ENCODE data around the gene PTRHD1. TPM values are rescaled to one million over a fixed set of nuclear protein-coding genes. Genes with fewer than 3 reads are reported as not detected.

Gene PTRHD1
- total RNA-seq, 3 donors from 2014 or later (not counting 1 experiment from before 2014, with no cell fraction given) = 12.7 to 22.9 (median 15.9) TPM

- Mint-ChIP-seq H3K27me3 (ENCODE audit: low read depth in 2 of 2) (no peaks in the 10 kb centered on the region), H3K36me3 (no peaks in the 10 kb centered on the region), H3K4me3 (no peak overlapping the region), H3K9me3 (no peaks in the 10 kb centered on the region), H3K4me1 (peaks cover 24% of the 10 kb centered on the region in 2 donors), H3K27ac (peak overlapping the region; percentile 48 to 86)
- ATAC-seq = peak in 1 of 3 donors; percentile 16
- no peak for TF ChIP-seq CTCF (IDR thresholded peaks at IDR 0.05)
- 73% methylated on average over 2 of the region's 5 CpGs for WGBS (ENCODE audit: insufficient coverage)
- no peak for DNase-seq
- Histone ChIP-seq H3K4me3 (ENCODE audit: low read length) (no peak overlapping the region), H3K27ac (ENCODE audit: low read length) (no peak overlapping the region), H3K36me3 (ENCODE audit: control insufficient read depth, insufficient read depth, low read length) (no peaks in the 10 kb centered on the region), H3K9me3 (ENCODE audit: control insufficient read depth, insufficient read depth, low read length) (no peaks in the 10 kb centered on the region), H3K27me3 (ENCODE audit: control insufficient read depth, insufficient read depth, low read length) (no peaks in the 10 kb centered on the region), H3K4me1 (ENCODE audit: control insufficient read depth, insufficient read depth, low read length) (peaks cover 15% of the 10 kb centered on the region)
- intact Hi-C loops (cut with micrococcal nuclease) = loop anchor here (1.0 to 5.0 kb wide), 4 partner anchors 213 to 416 kb away; no protein-coding TSS in a partner anchor
These were observed 33.6 kb upstream of the PTRHD1 start for GRCh38 chr2:24826773-24827145.

GRCh38 chr2:24825883-24826772 is 32.9 kb upstream of the PTRHD1 start:
- 90% methylated on average over 13 of the region's 14 CpGs for WGBS (ENCODE audit: insufficient coverage)
- intact Hi-C loops (cut with micrococcal nuclease) = loop anchor here (5.0 kb wide), 1 partner anchor 284 kb away; no protein-coding TSS in a partner anchor
- DNase-seq (peak; percentile 15 to 67), ATAC-seq (peak in 1 of 3 donors; percentile 57)
- Mint-ChIP-seq H3K36me3 (no peaks in the 10 kb centered on the region), H3K27me3 (ENCODE audit: low read depth in 2 of 2) (no peaks in the 10 kb centered on the region), H3K4me1 (peaks cover 24% of the 10 kb centered on the region in 2 donors), H3K27ac (peak overlapping the region; percentile 64 to 86), H3K4me3 (no peak overlapping the region), H3K9me3 (no peaks in the 10 kb centered on the region)
- H3K4me3 ChIP-seq (ENCODE audit: low read length) = no peak overlapping the region
- peaks cover 5% of the 10 kb centered on the region for H3K36me3 ChIP-seq (ENCODE audit: control insufficient read depth, insufficient read depth, low read length)
- no peaks in the 10 kb centered on the region for H3K27me3 ChIP-seq (ENCODE audit: control insufficient read depth, insufficient read depth, low read length)
- peaks cover 15% of the 10 kb centered on the region for H3K4me1 ChIP-seq (ENCODE audit: control insufficient read depth, insufficient read depth, low read length)
- no peak for TF ChIP-seq CTCF (IDR thresholded peaks at IDR 0.05)
- H3K9me3 ChIP-seq (ENCODE audit: control insufficient read depth, insufficient read depth, low read length) = no peaks in the 10 kb centered on the region
- H3K27ac ChIP-seq (ENCODE audit: low read length) = no peak overlapping the region

DNA sequence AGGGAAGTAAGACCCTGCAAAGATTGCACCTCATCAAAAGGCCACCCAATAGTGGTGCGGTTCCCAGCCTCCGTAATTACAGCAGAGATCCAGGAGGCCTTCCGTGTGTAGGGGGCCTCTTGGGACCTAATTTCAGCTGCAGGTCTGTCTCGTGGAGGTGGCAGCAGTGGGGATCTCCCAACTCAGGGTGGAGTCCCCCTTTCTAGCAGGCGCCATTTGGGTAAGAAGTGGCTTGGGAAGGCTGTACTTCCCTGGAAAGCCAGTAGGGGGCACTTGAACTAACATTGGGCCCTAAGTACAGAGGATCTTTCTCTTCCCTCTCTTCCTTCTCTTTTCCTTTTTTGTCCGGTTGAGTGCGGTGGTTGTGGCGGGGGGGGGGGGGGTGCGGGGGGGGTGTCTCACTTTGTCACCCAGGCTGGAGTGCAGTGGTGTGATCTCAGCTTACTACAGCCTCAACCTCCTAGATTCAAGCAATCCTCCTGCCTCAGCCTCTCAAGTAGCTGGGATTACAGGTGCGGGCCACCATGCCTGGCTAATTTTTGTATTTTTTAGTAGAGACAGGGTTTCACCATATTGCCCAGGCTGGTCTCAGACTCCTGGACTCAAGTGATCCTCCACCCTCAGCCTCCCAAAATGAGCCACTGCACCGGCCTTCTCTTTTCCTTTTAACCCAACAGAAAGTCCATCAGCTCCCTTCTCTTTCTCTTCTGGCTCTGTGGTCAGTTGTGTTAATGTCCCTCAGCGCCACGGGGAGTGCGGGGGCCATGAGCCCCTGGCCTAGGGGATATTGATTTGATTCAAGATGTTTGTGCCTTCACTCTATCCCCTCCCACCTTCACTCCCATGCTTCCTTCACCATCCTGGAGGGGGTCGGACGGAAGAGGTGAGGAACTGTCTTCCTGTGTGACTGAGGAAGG is 32.0 kb upstream of the PTRHD1 start:
- Mint-ChIP-seq H3K4me3 (no peak overlapping the region), H3K27me3 (ENCODE audit: low read depth in 2 of 2) (no peaks in the 10 kb centered on the region), H3K9me3 (no peaks in the 10 kb centered on the region), H3K4me1 (peaks cover 24% of the 10 kb centered on the region in 2 donors), H3K27ac (peak overlapping the region; percentile 64 to 86), H3K36me3 (no peaks in the 10 kb centered on the region)
- Histone ChIP-seq H3K27me3 (ENCODE audit: control insufficient read depth, insufficient read depth, low read length) (no peaks in the 10 kb centered on the region), H3K4me3 (ENCODE audit: low read length) (no peak overlapping the region), H3K27ac (ENCODE audit: low read length) (no peak overlapping the region), H3K36me3 (ENCODE audit: control insufficient read depth, insufficient read depth, low read length) (peaks cover 12% of the 10 kb centered on the region), H3K9me3 (ENCODE audit: control insufficient read depth, insufficient read depth, low read length) (no peaks in the 10 kb centered on the region), H3K4me1 (ENCODE audit: control insufficient read depth, insufficient read depth, low read length) (peaks cover 15% of the 10 kb centered on the region)
- peak; percentile 23 for TF ChIP-seq CTCF (IDR thresholded peaks at IDR 0.05)
- intact Hi-C loops (cut with micrococcal nuclease) = loop anchor here (5.0 kb wide), 1 partner anchor 283 kb away; no protein-coding TSS in a partner anchor
- WGBS (ENCODE audit: insufficient coverage) = 96% methylated on average over 8 of the region's 16 CpGs
- peak; percentile 17 to 68 for DNase-seq
- ATAC-seq = no peak
